Sigmoid colon (tissue), 7 donors: ENCODE data around the gene SRC. TPM values are rescaled to one million over a fixed set of nuclear protein-coding genes. Genes with fewer than 3 reads are reported as not detected.

Source experiments
- DNase-seq: peaks from one replicate; pipeline ENCODE4 v3.0.0-alpha.2; 2019
- H3K27ac ChIP-seq, 4 donors: fragments of 200-600 bp; sonication (generic); one replicate each; pipeline ENCODE4 v1.5.1; 2016 to 2019; ENCODE audit warnings: mild to moderate bottlenecking in 1 of 4
- H3K27me3 ChIP-seq, 3 donors: fragments of 200-600 bp; sonication (generic); one replicate each; pipeline ENCODE4 v1.5.1; 2019; ENCODE audit warnings: mild to moderate bottlenecking in 1 of 3
- H3K36me3 ChIP-seq, 4 donors: fragments of 200-600 bp; sonication (generic); one replicate each; pipeline ENCODE4 v1.5.1; 2016 to 2019
- H3K4me1 ChIP-seq, 4 donors: fragments of 200-600 bp; sonication (generic); one replicate each; pipeline ENCODE4 v1.5.1; 2017 to 2019
- H3K4me3 ChIP-seq, 4 donors: fragments of 200-600 bp; sonication (generic); one replicate each; pipeline ENCODE4 v1.5.1; 2017 to 2019; ENCODE audit warnings: mild to moderate bottlenecking in 2 of 4, moderate library complexity in 1 of 4
- H3K9me3 ChIP-seq, 4 donors: fragments of 200-600 bp in 3 of 4; sonication (generic) in 3 of 4; one replicate each; pipeline versions ENCODE4 v1.5.1 to v1.6.1; 2013 to 2019
- CTCF ChIP-seq, 4 experiments: fragments of 450-650 bp in 3 of 4; fragments of 200-600 bp in 1 of 4; IDR thresholded peaks; one replicate each; pipeline ENCODE4 v1.5.1; 2016 to 2019; ENCODE audit warnings: antibody characterized with exemption in 4 of 4, mild to moderate bottlenecking in 3 of 4, moderate library complexity in 2 of 4
- EP300 ChIP-seq, 4 donors: sonication (generic); formaldehyde crosslinking; IDR thresholded peaks; one replicate each; pipeline ENCODE4 v1.6.1; 2017; ENCODE audit warnings: antibody characterized with exemption in 4 of 4
- POLR2A ChIP-seq, 2 donors: fragments of 450-650 bp; IDR thresholded peaks; one replicate each; pipeline ENCODE4 v1.6.1; 2016; ENCODE audit warnings: antibody characterized with exemption in 2 of 2, mild to moderate bottlenecking in 2 of 2, moderate library complexity in 2 of 2
- POLR2AphosphoS5 ChIP-seq, 4 donors: sonication (generic); formaldehyde crosslinking; IDR thresholded peaks; one replicate each; pipeline ENCODE4 v1.6.1; 2017; ENCODE audit warnings: antibody characterized with exemption in 4 of 4
- WGBS, 2 donors: extraction: QIAGEN DNeasy Blood & Tissue Kit; methylation state at CpG; one replicate each; pipeline ENCODE4 v1.1.7; 2013; 5-methylcytosine and 5-hydroxymethylcytosine counted together
- intact Hi-C: fragments of 100-400 bp; cut with DNase I; formaldehyde crosslinking; loops from one replicate; pipeline ENCODE4 v1.15.1; 2023
- polyA plus RNA-seq, 3 donors: library from polyadenylated mRNA; stranded (reverse); fragments of 200-250 nt; gene quantifications; one replicate each; pipeline ENCODE4 v1.2.3, GENCODE V29; 2013
- total RNA-seq, 4 donors: library from RNA; depleted of rRNA; stranded (reverse); fragments of >200 nt; gene quantifications; one replicate each; pipeline ENCODE4 v1.1.0, GENCODE V29; 2016
- donor health status: healthy with polysubstance abuse.
- donor health status: Bipolar disorder and iron deficiency.
- donor health status: healthy.

Gene SRC
- total and polyA plus RNA-seq, 7 donors, result 28.1 to 91.8 (median 52.3) TPM

- TF ChIP-seq EP300 (IDR thresholded peaks at IDR 0.05) (no peak), CTCF (IDR thresholded peaks at IDR 0.05) (no peak), POLR2A (IDR thresholded peaks at IDR 0.05) (no peak), POLR2AphosphoS5 (IDR thresholded peaks at IDR 0.05) (no peak)
- no peak overlapping the region for H3K4me3 ChIP-seq
- H3K9me3 ChIP-seq, result no peaks in the 10 kb centered on the region
- no peaks in the 10 kb centered on the region for H3K27me3 ChIP-seq
- 81 to 82% methylated on average over 11 of the region's 11 CpGs for WGBS, 2 donors
- H3K36me3 ChIP-seq, result peaks cover 23 to 73% (median 41%) of the 10 kb centered on the region in 4 donors
- H3K27ac ChIP-seq, result no peak overlapping the region
- peaks cover 0 to 20% (median 13%) of the 10 kb centered on the region in 4 donors for H3K4me1 ChIP-seq
- intact Hi-C loops, result no loop called here
- no peak for DNase-seq
These were observed 47.4 kb downstream of the SRC start for GRCh38 chr20:37393196-37393862.

DNA sequence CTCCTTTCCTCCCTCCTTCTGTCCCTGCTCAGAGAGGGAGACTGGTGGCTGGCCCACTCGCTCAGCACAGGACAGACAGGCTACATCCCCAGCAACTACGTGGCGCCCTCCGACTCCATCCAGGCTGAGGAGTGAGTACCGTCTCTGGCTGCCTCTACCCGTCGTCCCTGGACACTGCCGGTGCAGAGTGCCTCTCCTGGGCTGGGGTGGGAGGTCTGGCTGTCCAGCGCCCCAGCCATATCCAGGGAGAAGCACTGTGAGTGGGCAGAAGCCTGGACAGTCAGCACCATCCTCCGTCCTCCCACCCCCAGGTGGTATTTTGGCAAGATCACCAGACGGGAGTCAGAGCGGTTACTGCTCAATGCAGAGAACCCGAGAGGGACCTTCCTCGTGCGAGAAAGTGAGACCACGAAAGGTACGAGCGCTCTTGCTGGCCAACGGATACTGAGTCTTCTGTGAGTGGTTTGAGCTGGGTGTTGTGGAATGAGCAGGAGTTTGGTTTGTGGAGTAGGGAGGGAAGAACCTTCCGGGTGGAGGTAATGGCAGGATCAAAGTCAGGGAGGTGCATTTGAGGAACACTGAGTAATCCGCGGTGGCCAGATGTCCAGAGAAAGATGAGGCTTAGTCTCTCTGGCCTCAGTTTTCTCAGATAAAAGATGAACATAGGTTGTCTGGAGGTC, 48.1 kb downstream of the SRC start:
- DNase-seq, result peak; percentile 48
- Histone ChIP-seq H3K27ac (no peak overlapping the region), H3K4me1 (peaks cover 0 to 24% (median 13%) of the 10 kb centered on the region in 4 donors)

GRCh38 chr20:37394543-37395409, 48.8 kb downstream of the SRC start:
- Histone ChIP-seq H3K36me3 (peaks cover 24 to 79% (median 48%) of the 10 kb centered on the region in 4 donors), H3K9me3 (no peaks in the 10 kb centered on the region), H3K27me3 (no peaks in the 10 kb centered on the region), H3K4me3 (no peak overlapping the region), H3K4me1 (peaks cover 0 to 24% (median 13%) of the 10 kb centered on the region in 4 donors), H3K27ac (peak overlapping the region in 1 of 4 donors; percentile 14)
- DNase-seq, result no peak
- no peak for TF ChIP-seq EP300 (IDR thresholded peaks at IDR 0.05)
- TF ChIP-seq CTCF (IDR thresholded peaks at IDR 0.05), result no peak
- TF ChIP-seq POLR2A (IDR thresholded peaks at IDR 0.05), result no peak
- TF ChIP-seq POLR2AphosphoS5 (IDR thresholded peaks at IDR 0.05), result no peak
- intact Hi-C loops, result no loop called here
- WGBS, 2 donors, result 88% methylated on average over 19 of the region's 19 CpGs

More for the DNA sequence above, 48.1 kb downstream of the SRC start:
- H3K27me3 ChIP-seq, result no peaks in the 10 kb centered on the region
- H3K9me3 ChIP-seq, result no peaks in the 10 kb centered on the region
- TF ChIP-seq EP300 (IDR thresholded peaks at IDR 0.05) (no peak), CTCF (IDR thresholded peaks at IDR 0.05) (no peak), POLR2A (IDR thresholded peaks at IDR 0.05) (no peak), POLR2AphosphoS5 (IDR thresholded peaks at IDR 0.05) (no peak)
- WGBS, 2 donors, result 91 to 95% methylated on average over 22 of the region's 22 CpGs
- no peak overlapping the region for H3K4me3 ChIP-seq
- H3K36me3 ChIP-seq, result peaks cover 24 to 79% (median 46%) of the 10 kb centered on the region in 4 donors
- intact Hi-C loops, result no loop called here

DNA sequence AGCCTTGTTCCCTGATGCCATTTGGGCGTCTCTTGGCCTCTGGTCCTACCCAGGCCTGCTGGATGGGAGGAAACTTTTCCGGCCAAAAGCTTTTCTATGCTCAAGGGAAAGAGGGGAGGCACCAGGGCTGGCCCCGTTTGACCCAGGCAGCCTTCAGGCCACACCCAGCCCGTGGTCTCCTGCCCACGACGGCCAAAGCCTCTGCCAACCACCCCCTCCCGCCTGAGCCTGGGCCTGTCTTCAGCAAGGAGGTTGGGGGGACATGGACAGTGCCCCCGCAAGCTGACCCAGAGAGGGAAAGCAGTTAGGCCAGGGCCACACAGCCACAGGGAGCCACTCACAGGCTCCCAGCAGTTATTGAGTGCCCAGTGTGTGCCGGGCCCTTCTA, 49.5 kb downstream of the SRC start:
- Histone ChIP-seq H3K27me3 (no peaks in the 10 kb centered on the region), H3K9me3 (no peaks in the 10 kb centered on the region), H3K4me3 (no peak overlapping the region), H3K36me3 (peaks cover 29 to 84% (median 49%) of the 10 kb centered on the region in 4 donors), H3K27ac (peak overlapping the region in 1 of 4 donors; percentile 14), H3K4me1 (peaks cover 0 to 24% (median 13%) of the 10 kb centered on the region in 4 donors)
- DNase-seq, result no peak
- 69 to 71% methylated on average over 9 of the region's 9 CpGs for WGBS, 2 donors
- intact Hi-C loops, result no loop called here
- TF ChIP-seq EP300 (IDR thresholded peaks at IDR 0.05) (no peak), CTCF (IDR thresholded peaks at IDR 0.05) (no peak), POLR2AphosphoS5 (IDR thresholded peaks at IDR 0.05) (no peak), POLR2A (IDR thresholded peaks at IDR 0.05) (no peak)
